ENCODE results near the gene LNP1. TPM values are rescaled to one million over a fixed set of nuclear protein-coding genes. Genes with fewer than 3 reads are reported as not detected.

LNP1 gene
- total RNA-seq, 1 experiment from 2014 or later = 6.7 TPM

DNA sequence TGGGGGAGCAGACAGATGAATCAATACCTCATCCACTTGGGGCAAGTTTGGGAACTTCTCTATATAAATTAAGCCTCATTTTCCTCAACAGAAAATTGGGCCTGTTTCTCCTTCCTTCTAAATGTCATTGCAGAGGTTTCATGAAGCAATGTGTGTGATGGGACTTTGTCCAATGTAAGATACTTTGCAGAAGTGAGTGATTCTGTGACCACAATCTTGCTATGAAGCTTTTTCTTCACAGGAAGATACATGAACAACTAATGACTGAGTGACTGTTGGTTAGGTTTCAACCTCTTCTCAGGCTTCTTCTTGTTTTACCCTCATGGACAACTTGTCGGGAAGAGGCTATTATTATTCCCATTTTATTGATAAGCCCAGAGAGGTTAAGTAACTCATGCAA is 102.1 kb downstream of the LNP1 start:
- Mint-ChIP-seq H3K36me3 (peaks cover 13% of the 10 kb centered on the region), H3K4me1 (peaks cover 8% of the 10 kb centered on the region), H3K9me3 (peaks cover 23% of the 10 kb centered on the region), H3K27me3 (ENCODE audit: low read depth) (peaks cover 3% of the 10 kb centered on the region; the same call in 1 of the 2 replicates), H3K27ac (no peak overlapping the region), H3K4me3 (no peak overlapping the region)
- DNase-seq (ENCODE audit: low spot score) (no peak), ATAC-seq (no peak)
- ChIA-PET POLR2A (no interaction called here), CTCF (interaction anchor here (1.5 kb wide), 1 partner anchor 41 kb away, joined by 3 read pairs; no protein-coding TSS in a partner anchor)
- TF ChIP-seq IRF2 (CRISPR knock-in tag; IDR thresholded peaks at IDR 0.05; ENCODE audit: borderline replicate concordance, low read depth) = no peak

Other genes with a start within 250 kb of the LNP1 start
- gene TBC1D23, start 140.5 kb upstream of the LNP1 start, total RNA-seq (2021) = 45.0 to 73.6 TPM (median 46.3 TPM) in 3 replicates
- gene NIT2, start 66.8 kb upstream of the LNP1 start, total RNA-seq (2021) = 23.8 to 27.3 TPM (median 24.0 TPM) in 3 replicates
- 46.8 to 59.2 TPM (median 47.7 TPM) in 3 replicates for gene TOMM70, start 450 bp upstream of the LNP1 start, total RNA-seq (2021)
- gene TMEM45A, start 91.1 kb downstream of the LNP1 start, total RNA-seq (2021) = 6.6 to 16.0 TPM (median 15.1 TPM) in 3 replicates
- gene ADGRG7, start 208.1 kb downstream of the LNP1 start, total RNA-seq (2021) = not detected in 3 replicates